Calu3 (cell line): ENCODE data around the gene CBFA2T3. TPM values are rescaled to one million over a fixed set of nuclear protein-coding genes. Genes with fewer than 3 reads are reported as not detected.
A peak's percentile ranks its signal among the peaks of the same experiment; 100 is the strongest.

Source experiments
- BruUV-seq: library from RNA; stranded (reverse); fragments of 400-500 nt; replicated peaks from 2 replicates; lab custom pipeline; 2021; lab: Mats Ljungman, UMichigan
- CTCF ChIA-PET: fragments of 300-600 bp; sonication (Branson Sonifier 250); formaldehyde crosslinking; loops from one replicate; lab custom pipeline; 2022; ENCODE audit warnings: antibody characterized with exemption; lab: Charles Lee
- DNase-seq: peaks from one replicate; pipeline ENCODE4 v3.0.0; 2022
- H3K27ac Mint-ChIP-seq: one replicate; pipeline ENCODE4 v1.8.0; 2022; ENCODE audit warnings: mixed read lengths; ENCODE audit not compliant: unreplicated experiment
- H3K27me3 Mint-ChIP-seq: one replicate; pipeline ENCODE4 v1.8.0; 2022; ENCODE audit warnings: mixed read lengths; ENCODE audit not compliant: unreplicated experiment
- H3K36me3 Mint-ChIP-seq: one replicate; pipeline ENCODE4 v1.8.0; 2022; ENCODE audit warnings: mild to moderate bottlenecking, moderate library complexity, mixed read lengths; ENCODE audit not compliant: insufficient read depth, unreplicated experiment
- H3K4me1 Mint-ChIP-seq: one replicate; pipeline ENCODE4 v1.8.0; 2022; ENCODE audit warnings: mild to moderate bottlenecking, low read depth, mixed read lengths; ENCODE audit not compliant: unreplicated experiment
- H3K4me3 Mint-ChIP-seq: one replicate; pipeline ENCODE4 v1.8.0; 2022; ENCODE audit warnings: mild to moderate bottlenecking, low read depth, moderate library complexity, mixed read lengths; ENCODE audit not compliant: unreplicated experiment
- H3K9me3 Mint-ChIP-seq: one replicate; pipeline ENCODE4 v1.8.0; 2022; ENCODE audit warnings: low read depth, mixed read lengths; ENCODE audit not compliant: unreplicated experiment
- intact Hi-C: fragments of 100-400 bp; cut with micrococcal nuclease; formaldehyde crosslinking; loops from one replicate; pipeline ENCODE4 v1.10.0; 2022; ENCODE audit not compliant: unreplicated experiment
- total RNA-seq: library from RNA; stranded (reverse); gene quantifications from 2 replicates; pipeline ENCODE4 v1.2.3, GENCODE V29; 2022
- TF ChIP-seq, protein P1 (sequence below): fragments of 200-600 bp; IDR thresholded peaks from one replicate; pipeline ENCODE4 v1.8.0; 2022; ENCODE audit warnings: antibody characterized with exemption; ENCODE audit not compliant: unreplicated experiment

CBFA2T3 gene
- total RNA-seq, 1 experiment from 2014 or later = not detected

DNA sequence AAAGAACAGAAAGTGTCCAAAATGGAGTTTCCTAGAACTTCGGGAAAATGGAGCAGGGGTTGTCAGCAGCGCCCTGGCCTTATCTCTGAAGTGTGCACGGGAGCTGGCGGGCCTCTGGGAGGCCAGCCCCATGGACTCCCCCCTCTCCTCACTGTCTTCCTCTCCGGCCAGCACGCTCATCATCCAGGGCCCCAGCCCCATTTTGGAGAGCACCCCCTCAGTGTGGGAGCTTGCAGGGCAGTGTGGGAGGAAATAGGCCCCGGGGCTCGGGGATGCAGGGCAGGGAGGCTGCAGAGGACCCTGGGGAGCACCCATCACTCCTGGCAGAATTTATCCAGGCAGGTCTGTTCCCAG lies 105.7 kb downstream of the CBFA2T3 start:
- Mint-ChIP-seq H3K4me3 (peak overlapping the region; percentile 35), H3K27ac (no peak overlapping the region), H3K4me1 (no peaks in the 10 kb centered on the region), H3K36me3 (no peaks in the 10 kb centered on the region), H3K27me3 (peaks cover 99% of the 10 kb centered on the region), H3K9me3 (no peaks in the 10 kb centered on the region)
- BruUV-seq = no TSS peak
- CTCF ChIA-PET = no interaction called here
- TF ChIP-seq, protein P1, sequence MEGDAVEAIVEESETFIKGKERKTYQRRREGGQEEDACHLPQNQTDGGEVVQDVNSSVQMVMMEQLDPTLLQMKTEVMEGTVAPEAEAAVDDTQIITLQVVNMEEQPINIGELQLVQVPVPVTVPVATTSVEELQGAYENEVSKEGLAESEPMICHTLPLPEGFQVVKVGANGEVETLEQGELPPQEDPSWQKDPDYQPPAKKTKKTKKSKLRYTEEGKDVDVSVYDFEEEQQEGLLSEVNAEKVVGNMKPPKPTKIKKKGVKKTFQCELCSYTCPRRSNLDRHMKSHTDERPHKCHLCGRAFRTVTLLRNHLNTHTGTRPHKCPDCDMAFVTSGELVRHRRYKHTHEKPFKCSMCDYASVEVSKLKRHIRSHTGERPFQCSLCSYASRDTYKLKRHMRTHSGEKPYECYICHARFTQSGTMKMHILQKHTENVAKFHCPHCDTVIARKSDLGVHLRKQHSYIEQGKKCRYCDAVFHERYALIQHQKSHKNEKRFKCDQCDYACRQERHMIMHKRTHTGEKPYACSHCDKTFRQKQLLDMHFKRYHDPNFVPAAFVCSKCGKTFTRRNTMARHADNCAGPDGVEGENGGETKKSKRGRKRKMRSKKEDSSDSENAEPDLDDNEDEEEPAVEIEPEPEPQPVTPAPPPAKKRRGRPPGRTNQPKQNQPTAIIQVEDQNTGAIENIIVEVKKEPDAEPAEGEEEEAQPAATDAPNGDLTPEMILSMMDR = no peak
- intact Hi-C loops = no loop called here
- no peak for DNase-seq

DNA sequence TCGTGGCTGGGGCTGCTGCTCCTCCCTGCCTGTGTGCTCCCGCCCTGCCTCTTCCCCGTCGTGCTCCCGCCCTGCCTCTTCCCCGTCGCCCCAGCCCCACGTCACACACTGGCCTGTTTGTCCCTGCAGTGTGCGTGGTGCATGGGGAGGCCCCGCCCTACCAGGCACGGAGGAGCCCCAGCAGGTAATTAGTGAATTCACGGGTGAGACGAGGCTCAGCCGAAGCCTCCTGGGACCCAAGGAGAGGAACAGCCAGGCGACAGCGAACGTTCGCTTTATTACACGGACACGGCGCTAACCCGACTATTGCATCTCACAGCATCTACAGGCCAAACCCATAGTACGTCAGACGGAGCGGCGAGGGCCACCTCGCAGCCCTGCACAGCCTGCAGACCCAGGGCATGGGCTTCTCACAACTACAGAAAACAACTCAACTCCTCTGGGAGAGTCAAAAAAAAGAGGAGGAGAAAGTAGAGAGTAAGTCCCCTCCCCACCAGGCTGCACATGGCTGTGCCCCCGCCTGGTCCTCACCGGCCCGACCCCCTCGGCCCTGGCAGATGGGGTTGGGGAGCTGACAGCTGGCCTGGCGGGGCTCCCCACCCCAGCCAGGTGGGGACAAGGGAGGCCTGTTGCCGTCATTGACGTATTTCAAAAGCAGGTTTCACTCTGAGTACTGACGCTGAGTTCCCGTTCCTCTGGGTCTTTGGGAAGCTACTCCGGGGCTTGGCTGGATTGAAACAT lies 106.2 kb downstream of the CBFA2T3 start:
- H3K27me3 Mint-ChIP-seq = peaks cover 99% of the 10 kb centered on the region
- CTCF ChIA-PET = no interaction called here
- intact Hi-C loops = no loop called here
- no peak for DNase-seq
- no peak overlapping the region for H3K27ac Mint-ChIP-seq
- TF ChIP-seq, protein P1 = no peak
- no TSS peak for BruUV-seq
- no peaks in the 10 kb centered on the region for H3K9me3 Mint-ChIP-seq
- no peaks in the 10 kb centered on the region for H3K4me1 Mint-ChIP-seq
- H3K36me3 Mint-ChIP-seq = no peaks in the 10 kb centered on the region
- peak overlapping the region; percentile 35 for H3K4me3 Mint-ChIP-seq

GRCh38 chr16:88869673-88869980 lies 107.4 kb downstream of the CBFA2T3 start:
- no peak overlapping the region for H3K27ac Mint-ChIP-seq
- H3K9me3 Mint-ChIP-seq = no peaks in the 10 kb centered on the region

DNA sequence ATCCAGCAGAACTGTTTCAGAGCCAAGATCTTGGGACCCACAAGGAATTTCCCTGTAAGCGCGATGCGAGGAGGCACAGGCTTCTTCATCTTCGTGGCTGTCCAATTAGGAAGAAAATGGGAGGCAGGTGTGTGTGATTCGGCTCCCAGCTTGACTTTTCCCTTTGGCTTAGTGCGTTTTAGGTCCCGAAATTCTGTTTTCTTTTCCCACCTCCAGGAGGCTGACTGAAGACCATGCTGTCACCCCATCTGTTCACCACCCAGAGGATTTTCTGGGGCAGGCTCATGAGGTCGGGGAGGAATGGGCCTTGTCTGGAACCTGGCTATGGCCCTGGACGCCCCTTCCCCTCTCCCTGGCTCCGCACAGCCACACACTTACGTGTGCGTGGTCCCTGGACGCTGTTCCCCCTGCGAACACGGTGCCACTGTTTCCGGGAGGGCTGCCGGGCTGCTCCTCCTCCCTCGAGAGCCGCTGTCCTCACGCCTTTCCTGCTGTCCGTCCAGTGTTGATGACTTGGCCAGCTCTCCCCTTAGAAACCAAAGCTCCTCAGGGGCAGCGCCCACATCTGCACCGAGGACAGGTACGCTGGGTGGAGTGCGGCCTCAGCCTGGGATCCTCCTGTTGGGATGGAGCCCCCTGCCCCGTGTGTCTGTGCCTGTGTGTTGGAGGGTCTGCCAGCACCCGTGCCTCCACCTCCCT lies 107.9 kb downstream of the CBFA2T3 start:
- no TSS peak for BruUV-seq
- Mint-ChIP-seq H3K36me3 (no peaks in the 10 kb centered on the region), H3K4me3 (no peak overlapping the region), H3K9me3 (no peaks in the 10 kb centered on the region), H3K27ac (no peak overlapping the region), H3K27me3 (peaks cover 85% of the 10 kb centered on the region), H3K4me1 (no peaks in the 10 kb centered on the region)
- TF ChIP-seq, protein P1 = no peak
- CTCF ChIA-PET = no interaction called here
- no peak for DNase-seq
- intact Hi-C loops = no loop called here

More at GRCh38 chr16:88869673-88869980, 107.4 kb downstream of the CBFA2T3 start:
- no peaks in the 10 kb centered on the region for H3K36me3 Mint-ChIP-seq
- no peak for DNase-seq
- intact Hi-C loops = no loop called here
- no peak overlapping the region for H3K4me3 Mint-ChIP-seq
- BruUV-seq = no TSS peak
- CTCF ChIA-PET = no interaction called here
- TF ChIP-seq, protein P1 = no peak
- H3K27me3 Mint-ChIP-seq = peaks cover 90% of the 10 kb centered on the region
- no peaks in the 10 kb centered on the region for H3K4me1 Mint-ChIP-seq
